Activated CD8-positive, alpha-beta memory T cell treated with anti-CD3 and anti-CD28 coated beads, Interleukin-2, amount 10 ng/mL, durations not matched to agents 7 days and 5 days (primary cell): Measurements from ENCODE around the gene PAK2. TPM values are rescaled to one million over a fixed set of nuclear protein-coding genes. Genes with fewer than 3 reads are reported as not detected.
A peak's percentile ranks its signal among the peaks of the same experiment; 100 is the strongest.
"Not testable (repeated sequence)": the region's sequence is repeated elsewhere in the genome, so short reads cannot be mapped to it uniquely, and the experiment has no call there.

Source experiments
- ATAC-seq: fragments of 150-1000 bp; cut with Tn5 transposase; one replicate; pipeline ENCODE4 v1.10.0; 2021; ENCODE audit warnings: moderate library complexity
- CTCF ChIA-PET: fragments of 350-600 bp; sonication (Branson Sonifier 250); formaldehyde crosslinking; loops from one replicate; lab custom pipeline; 2021; ENCODE audit warnings: antibody characterized with exemption; lab: Charles Lee
- DNase-seq: peaks from one replicate; pipeline ENCODE4 v3.0.0-alpha.2; 2020
- H3K27ac Mint-ChIP-seq: one replicate; pipeline ENCODE4 v1.8.0; 2021; ENCODE audit warnings: mild to moderate bottlenecking, mixed read lengths
- H3K27me3 Mint-ChIP-seq: one replicate; pipeline ENCODE4 v1.8.0; 2021; ENCODE audit warnings: mixed read lengths
- H3K36me3 Mint-ChIP-seq: one replicate; pipeline ENCODE4 v1.8.0; 2021; ENCODE audit warnings: mild to moderate bottlenecking, mixed read lengths
- H3K4me1 Mint-ChIP-seq: one replicate; pipeline ENCODE4 v1.8.0; 2021; ENCODE audit warnings: mixed read lengths
- H3K4me3 Mint-ChIP-seq: one replicate; pipeline ENCODE4 v1.8.0; 2021; ENCODE audit warnings: mild to moderate bottlenecking, moderate library complexity, mixed read lengths
- H3K9me3 Mint-ChIP-seq: one replicate; pipeline ENCODE4 v1.8.0; 2022; ENCODE audit warnings: low read depth, mixed read lengths
- total RNA-seq, 2 experiments: library from RNA; stranded (reverse); gene quantifications; one replicate each; pipeline ENCODE4 v1.2.3, GENCODE V29; 2021

PAK2 gene
- total RNA-seq, 2 experiments from 2014 or later, result 86.4 to 118 TPM

GRCh38 chr3:196708467-196708866 is 31.2 kb upstream of the PAK2 start:
- CTCF ChIA-PET, result interaction anchor here (0.6 to 2.2 kb wide), 4 partner anchors 100 to 261 kb away, joined by 3 to 7 read pairs (median 4); no protein-coding TSS in a partner anchor
- Mint-ChIP-seq H3K27ac (no peak overlapping the region), H3K9me3 (no peaks in the 10 kb centered on the region), H3K36me3 (peaks cover 4% of the 10 kb centered on the region), H3K27me3 (no peaks in the 10 kb centered on the region), H3K4me1 (peaks cover 23% of the 10 kb centered on the region), H3K4me3 (no peak overlapping the region)
- ATAC-seq, result no peak
- DNase-seq, result no peak

GRCh38 chr3:196711838-196712513 is 27.7 kb upstream of the PAK2 start, which contains the start of the genes CEP19 and PIGX:
Gene CEP19, minus strand, starts transcription at chr3:196712250. Its CDS starts 3,593 bp downstream, at chr3:196708657.
Gene PIGX, plus strand, starts transcription at chr3:196712377.
- peak within 1 kb of the TSS; percentile 90 for H3K4me3 Mint-ChIP-seq
- H3K27me3 Mint-ChIP-seq, result no peaks in the 10 kb centered on the region
- no peaks in the 10 kb centered on the region for H3K9me3 Mint-ChIP-seq
- ATAC-seq (peak; percentile 85), DNase-seq (peak; percentile 94)
- CTCF ChIA-PET, result interaction anchor here (0.9 to 2.1 kb wide), 8 partner anchors 16 to 258 kb away, joined by 3 to 11 read pairs (median 4); partner anchors contain the start of gene SENP5
- H3K36me3 Mint-ChIP-seq, result peaks cover 12% of the 10 kb centered on the region
- peak within 1 kb of the TSS; percentile 92 for H3K27ac Mint-ChIP-seq
- peaks cover 41% of the 10 kb centered on the region for H3K4me1 Mint-ChIP-seq

- Mint-ChIP-seq H3K4me1 (peaks cover 43% of the 10 kb centered on the region), H3K4me3 (peak overlapping the region; percentile 90), H3K27ac (peak overlapping the region; percentile 82), H3K9me3 (no peaks in the 10 kb centered on the region), H3K27me3 (no peaks in the 10 kb centered on the region), H3K36me3 (peaks cover 13% of the 10 kb centered on the region)
- DNase-seq, result no peak
- CTCF ChIA-PET, result interaction anchor here (0.6 to 2.1 kb wide), 9 partner anchors 17 to 257 kb away, joined by 3 to 11 read pairs (median 4); partner anchors contain the start of gene SENP5
- peak; percentile 67 for ATAC-seq
Measured at GRCh38 chr3:196712514-196713413, 26.9 kb upstream of the PAK2 start.

- H3K4me1 Mint-ChIP-seq, result peaks cover 26% of the 10 kb centered on the region
- not testable (repeated sequence) for H3K27ac Mint-ChIP-seq, H3K27me3 Mint-ChIP-seq, H3K4me3 Mint-ChIP-seq, ATAC-seq, H3K9me3 Mint-ChIP-seq, DNase-seq
- CTCF ChIA-PET, result interaction anchor here (0.9 kb wide), 1 partner anchor 188 kb away, joined by 3 read pairs; no protein-coding TSS in a partner anchor
- peaks cover 48% of the 10 kb centered on the region for H3K36me3 Mint-ChIP-seq
Measured at GRCh38 chr3:196717162-196717561, 22.5 kb upstream of the PAK2 start.

- no peak overlapping the region for H3K27ac Mint-ChIP-seq
- H3K27me3 Mint-ChIP-seq, result no peaks in the 10 kb centered on the region
- no peak for ATAC-seq
- peaks cover 8% of the 10 kb centered on the region for H3K9me3 Mint-ChIP-seq
- DNase-seq, result no peak
- peaks cover 65% of the 10 kb centered on the region for H3K36me3 Mint-ChIP-seq
- CTCF ChIA-PET, result interaction anchor here (0.9 to 1.3 kb wide), 2 partner anchors 19 to 152 kb away, joined by 3 read pairs; partner anchors contain the start of gene PAK2
- H3K4me1 Mint-ChIP-seq, result peaks cover 8% of the 10 kb centered on the region
- no peak overlapping the region for H3K4me3 Mint-ChIP-seq
Measured at GRCh38 chr3:196721097-196721496, 18.6 kb upstream of the PAK2 start.

- peaks cover 54% of the 10 kb centered on the region for H3K36me3 Mint-ChIP-seq
- H3K27me3 Mint-ChIP-seq, result no peaks in the 10 kb centered on the region
- no peak overlapping the region for H3K4me3 Mint-ChIP-seq
- peak; percentile 69 for DNase-seq
- peaks cover 2% of the 10 kb centered on the region for H3K9me3 Mint-ChIP-seq
- ATAC-seq, result peak; percentile 99
- H3K4me1 Mint-ChIP-seq, result peaks cover 30% of the 10 kb centered on the region
- CTCF ChIA-PET, result no interaction called here
- H3K27ac Mint-ChIP-seq, result peak overlapping the region; percentile 49
Measured at GRCh38 chr3:196726788-196727675, 12.6 kb upstream of the PAK2 start.

- Mint-ChIP-seq H3K27ac (no peak overlapping the region), H3K4me1 (peaks cover 10% of the 10 kb centered on the region), H3K27me3 (no peaks in the 10 kb centered on the region), H3K9me3 (no peaks in the 10 kb centered on the region), H3K36me3 (peaks cover 34% of the 10 kb centered on the region), H3K4me3 (no peak overlapping the region)
- no peak for DNase-seq
- CTCF ChIA-PET, result interaction anchor here (1.3 kb wide), 1 partner anchor 20 kb away, joined by 3 read pairs; no protein-coding TSS in a partner anchor
- no peak for ATAC-seq
Measured at GRCh38 chr3:196735751-196736150, 3.9 kb upstream of the PAK2 start.

GRCh38 chr3:196736670-196737374 is 2.8 kb upstream of the PAK2 start:
- no peaks in the 10 kb centered on the region for H3K27me3 Mint-ChIP-seq
- H3K9me3 Mint-ChIP-seq, result no peaks in the 10 kb centered on the region
- CTCF ChIA-PET, result interaction anchor here (1.3 kb wide), 1 partner anchor 21 kb away, joined by 3 read pairs; no protein-coding TSS in a partner anchor
- no peak for DNase-seq
- H3K36me3 Mint-ChIP-seq, result peaks cover 38% of the 10 kb centered on the region
- no peak overlapping the region for H3K4me3 Mint-ChIP-seq
- no peak overlapping the region for H3K27ac Mint-ChIP-seq
- no peak for ATAC-seq
- H3K4me1 Mint-ChIP-seq, result peaks cover 20% of the 10 kb centered on the region

GRCh38 chr3:196737655-196738054 is 2.0 kb upstream of the PAK2 start:
- Mint-ChIP-seq H3K36me3 (peaks cover 36% of the 10 kb centered on the region), H3K4me3 (no peak overlapping the region), H3K27ac (no peak overlapping the region), H3K4me1 (peaks cover 21% of the 10 kb centered on the region), H3K27me3 (no peaks in the 10 kb centered on the region), H3K9me3 (no peaks in the 10 kb centered on the region)
- CTCF ChIA-PET, result no interaction called here
- DNase-seq, result no peak
- ATAC-seq, result no peak

- Mint-ChIP-seq H3K36me3 (peaks cover 31% of the 10 kb centered on the region), H3K27me3 (no peaks in the 10 kb centered on the region), H3K4me3 (peak overlapping the region; percentile 99), H3K27ac (peak overlapping the region; percentile 99), H3K4me1 (peaks cover 29% of the 10 kb centered on the region), H3K9me3 (no peaks in the 10 kb centered on the region)
- CTCF ChIA-PET, result interaction anchor here (0.6 to 1.6 kb wide), 9 partner anchors 20 to 212 kb away, joined by 3 to 6 read pairs (median 3); partner anchors contain the start of genes CEP19, PIGX and SENP5
- peak; percentile 3 for ATAC-seq
- peak; percentile 41 for DNase-seq
Measured at GRCh38 chr3:196740481-196741248, 1.0 kb downstream of the PAK2 start.

GRCh38 chr3:196741249-196741889 is 1.7 kb downstream of the PAK2 start:
- ATAC-seq, result no peak
- H3K9me3 Mint-ChIP-seq, result no peaks in the 10 kb centered on the region
- H3K27ac Mint-ChIP-seq, result peak overlapping the region; percentile 99
- peak overlapping the region; percentile 99 for H3K4me3 Mint-ChIP-seq
- peaks cover 29% of the 10 kb centered on the region for H3K4me1 Mint-ChIP-seq
- H3K27me3 Mint-ChIP-seq, result no peaks in the 10 kb centered on the region
- CTCF ChIA-PET, result interaction anchor here (0.6 to 1.4 kb wide), 4 partner anchors 23 to 213 kb away, joined by 3 to 6 read pairs (median 4); partner anchors contain the start of genes CEP19 and PIGX
- peaks cover 37% of the 10 kb centered on the region for H3K36me3 Mint-ChIP-seq
- DNase-seq, result no peak
